Astrocyte (in vitro differentiated cells and primary cell): ENCODE measurements around the gene KCNJ1.

Source experiments
- EZH2 ChIP-seq: IDR thresholded peaks from 2 replicates; pipeline ENCODE4 v1.6.1; 2012; ENCODE audit warnings: mild to moderate bottlenecking, low read length, inconsistent platforms; ENCODE audit not compliant: insufficient read depth
- TF ChIP-seq, protein P1 (sequence below): IDR thresholded peaks from 2 replicates; pipeline ENCODE4 v1.5.1; 2011; ENCODE audit warnings: low read depth, mild to moderate bottlenecking, inconsistent platforms, low read length, moderate library complexity; ENCODE audit not compliant: insufficient read depth

GRCh38 chr11:128879817-128880216 is 12.7 kb upstream of the KCNJ1 start:
- TF ChIP-seq, protein P1, sequence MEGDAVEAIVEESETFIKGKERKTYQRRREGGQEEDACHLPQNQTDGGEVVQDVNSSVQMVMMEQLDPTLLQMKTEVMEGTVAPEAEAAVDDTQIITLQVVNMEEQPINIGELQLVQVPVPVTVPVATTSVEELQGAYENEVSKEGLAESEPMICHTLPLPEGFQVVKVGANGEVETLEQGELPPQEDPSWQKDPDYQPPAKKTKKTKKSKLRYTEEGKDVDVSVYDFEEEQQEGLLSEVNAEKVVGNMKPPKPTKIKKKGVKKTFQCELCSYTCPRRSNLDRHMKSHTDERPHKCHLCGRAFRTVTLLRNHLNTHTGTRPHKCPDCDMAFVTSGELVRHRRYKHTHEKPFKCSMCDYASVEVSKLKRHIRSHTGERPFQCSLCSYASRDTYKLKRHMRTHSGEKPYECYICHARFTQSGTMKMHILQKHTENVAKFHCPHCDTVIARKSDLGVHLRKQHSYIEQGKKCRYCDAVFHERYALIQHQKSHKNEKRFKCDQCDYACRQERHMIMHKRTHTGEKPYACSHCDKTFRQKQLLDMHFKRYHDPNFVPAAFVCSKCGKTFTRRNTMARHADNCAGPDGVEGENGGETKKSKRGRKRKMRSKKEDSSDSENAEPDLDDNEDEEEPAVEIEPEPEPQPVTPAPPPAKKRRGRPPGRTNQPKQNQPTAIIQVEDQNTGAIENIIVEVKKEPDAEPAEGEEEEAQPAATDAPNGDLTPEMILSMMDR, result no peak
- TF ChIP-seq EZH2, result no peak
